Suprapubic skin (tissue), 4 donors: Measurements from ENCODE around the gene TSPAN17. TPM values are rescaled to one million over a fixed set of nuclear protein-coding genes. Genes with fewer than 3 reads are reported as not detected.

Source experiments
- DNase-seq, 2 donors: peaks; one replicate each; pipeline ENCODE4 v3.0.0-alpha.2; 2019; ENCODE audit warnings: low spot score in 2 of 2
- H3K27ac ChIP-seq: fragments of 200-600 bp; sonication (generic); one replicate; pipeline ENCODE4 v1.5.1; 2019
- H3K27me3 ChIP-seq: fragments of 200-600 bp; sonication (generic); one replicate; pipeline ENCODE4 v1.5.1; 2019
- H3K36me3 ChIP-seq: fragments of 200-600 bp; sonication (generic); one replicate; pipeline ENCODE4 v1.5.1; 2019
- H3K4me1 ChIP-seq: fragments of 200-600 bp; sonication (generic); one replicate; pipeline ENCODE4 v1.5.1; 2019
- H3K4me3 ChIP-seq: fragments of 200-600 bp; sonication (generic); one replicate; pipeline ENCODE4 v1.5.1; 2019; ENCODE audit warnings: mild to moderate bottlenecking
- H3K9me3 ChIP-seq: fragments of 200-600 bp; sonication (generic); one replicate; pipeline ENCODE4 v1.5.1; 2019
- CTCF ChIP-seq, 2 donors: fragments of 200-600 bp in 1 of 2; fragments of 450-650 bp in 1 of 2; sonication (generic) in 1 of 2; IDR thresholded peaks; one replicate each; pipeline ENCODE4 v1.5.1; 2016 to 2019; ENCODE audit warnings: antibody characterized with exemption in 2 of 2, mild to moderate bottlenecking in 1 of 2, moderate library complexity in 1 of 2
- EP300 ChIP-seq: sonication (generic); formaldehyde crosslinking; IDR thresholded peaks from one replicate; pipeline ENCODE4 v1.6.1; 2017; ENCODE audit warnings: antibody characterized with exemption
- POLR2A ChIP-seq, 2 donors: fragments of 450-650 bp; IDR thresholded peaks; one replicate each; pipeline ENCODE4 v1.6.1; 2017; ENCODE audit warnings: antibody characterized with exemption in 2 of 2, mild to moderate bottlenecking in 2 of 2, moderate library complexity in 2 of 2
- POLR2AphosphoS5 ChIP-seq, 3 donors: sonication (generic); formaldehyde crosslinking; IDR thresholded peaks; one replicate each; pipeline ENCODE4 v1.6.1; 2017; ENCODE audit warnings: antibody characterized with exemption in 3 of 3
- WGBS: methylation state at CpG from one replicate; pipeline ENCODE4 v1.1.5; 2018; 5-methylcytosine and 5-hydroxymethylcytosine counted together
- total RNA-seq, 4 donors: library from RNA; depleted of rRNA; stranded (reverse); fragments of >200 nt; gene quantifications; one replicate each; pipeline ENCODE4 v1.1.0, GENCODE V29; 2016

TSPAN17 gene
- total RNA-seq, 4 donors from 2014 or later: 14.6 to 22.3 (median 17.7) TPM

GRCh38 chr5:176692839-176693476, 45.7 kb downstream of the TSPAN17 start:
- no peak for DNase-seq
- Histone ChIP-seq H3K9me3 (no peaks in the 10 kb centered on the region), H3K4me1 (peaks cover 15% of the 10 kb centered on the region), H3K27ac (no peak overlapping the region), H3K27me3 (peaks cover 64% of the 10 kb centered on the region), H3K4me3 (no peak overlapping the region), H3K36me3 (no peaks in the 10 kb centered on the region)
- TF ChIP-seq POLR2A (IDR thresholded peaks at IDR 0.05): no peak
- no peak for TF ChIP-seq EP300
- no peak for TF ChIP-seq CTCF (IDR thresholded peaks at IDR 0.05)
- no peak for TF ChIP-seq POLR2AphosphoS5 (IDR thresholded peaks at IDR 0.05)
- WGBS: 10% methylated on average over 13 of the region's 13 CpGs

- Histone ChIP-seq H3K4me3 (no peak overlapping the region), H3K9me3 (no peaks in the 10 kb centered on the region), H3K36me3 (no peaks in the 10 kb centered on the region), H3K27ac (no peak overlapping the region), H3K27me3 (peaks cover 68% of the 10 kb centered on the region), H3K4me1 (peaks cover 15% of the 10 kb centered on the region)
- WGBS: 24% methylated on average over 13 of the region's 13 CpGs
- no peak for TF ChIP-seq CTCF (IDR thresholded peaks at IDR 0.05)
- TF ChIP-seq POLR2A (IDR thresholded peaks at IDR 0.05): no peak
- no peak for TF ChIP-seq POLR2AphosphoS5 (IDR thresholded peaks at IDR 0.05)
- TF ChIP-seq EP300: no peak
- DNase-seq: no peak
Observed at GRCh38 chr5:176693477-176693851, 46.2 kb downstream of the TSPAN17 start.

- TF ChIP-seq CTCF (IDR thresholded peaks at IDR 0.05) (no peak), POLR2A (IDR thresholded peaks at IDR 0.05) (no peak), EP300 (no peak)
- WGBS: 82% methylated on average over 10 of the region's 10 CpGs
- Histone ChIP-seq H3K27ac (no peak overlapping the region), H3K27me3 (peaks cover 75% of the 10 kb centered on the region), H3K4me3 (no peak overlapping the region), H3K9me3 (no peaks in the 10 kb centered on the region), H3K4me1 (peaks cover 15% of the 10 kb centered on the region), H3K36me3 (no peaks in the 10 kb centered on the region)
- no peak for DNase-seq
Observed at GRCh38 chr5:176694146-176694545, 46.9 kb downstream of the TSPAN17 start.

- H3K27ac ChIP-seq: no peak overlapping the region
- WGBS: 83% methylated on average over 9 of the region's 9 CpGs
- no peak overlapping the region for H3K4me3 ChIP-seq
- no peaks in the 10 kb centered on the region for H3K36me3 ChIP-seq
- no peak for DNase-seq
- H3K4me1 ChIP-seq: peaks cover 15% of the 10 kb centered on the region
- TF ChIP-seq POLR2AphosphoS5 (IDR thresholded peaks at IDR 0.05): no peak
- TF ChIP-seq POLR2A (IDR thresholded peaks at IDR 0.05): no peak
- no peak for TF ChIP-seq EP300
- TF ChIP-seq CTCF (IDR thresholded peaks at IDR 0.05): no peak
- peaks cover 76% of the 10 kb centered on the region for H3K27me3 ChIP-seq
- no peaks in the 10 kb centered on the region for H3K9me3 ChIP-seq
Observed at GRCh38 chr5:176694631-176695030, 47.3 kb downstream of the TSPAN17 start.

- TF ChIP-seq POLR2AphosphoS5 (IDR thresholded peaks at IDR 0.05): no peak
- no peak for TF ChIP-seq EP300
- TF ChIP-seq POLR2A (IDR thresholded peaks at IDR 0.05): no peak
- no peak for TF ChIP-seq CTCF (IDR thresholded peaks at IDR 0.05)
- Histone ChIP-seq H3K27ac (no peak overlapping the region), H3K4me1 (peaks cover 15% of the 10 kb centered on the region), H3K9me3 (no peaks in the 10 kb centered on the region), H3K27me3 (peaks cover 80% of the 10 kb centered on the region), H3K4me3 (no peak overlapping the region), H3K36me3 (no peaks in the 10 kb centered on the region)
- WGBS: 68% methylated on average over 8 of the region's 8 CpGs
- DNase-seq: no peak
Observed at GRCh38 chr5:176695073-176695472, 47.8 kb downstream of the TSPAN17 start.
